OCI-LY1 (cell line): ENCODE measurements around the gene DEPDC5.

Experiments used
- H2AFZ ChIP-seq: fragments of 200-600 bp; sonication (generic), shearing (Covaris generic); 2 replicates; pipeline ENCODE4 v1.6.0; 2014; ENCODE audit warnings: antibody characterized with exemption, mild to moderate bottlenecking, low read length
- H3F3A ChIP-seq: fragments of 200-600 bp; sonication (generic), shearing (Covaris generic); 2 replicates; pipeline ENCODE4 v1.6.0; 2014; ENCODE audit warnings: mild to moderate bottlenecking, antibody characterized with exemption, low read length, moderate library complexity; ENCODE audit not compliant: insufficient read depth
- H3K27ac ChIP-seq: fragments of 200-600 bp; sonication (generic); 2 replicates; pipeline ENCODE4 v1.5.1; 2014; ENCODE audit warnings: low read length, mixed run types, mild to moderate bottlenecking, low read depth; ENCODE audit not compliant: poor library complexity, severe bottlenecking
- H3K27me3 ChIP-seq: fragments of 200-600 bp; sonication (generic); 2 replicates; pipeline ENCODE4 v1.6.0; 2014; ENCODE audit warnings: antibody characterized with exemption, mild to moderate bottlenecking, low read length, moderate library complexity; ENCODE audit not compliant: insufficient read depth
- H3K36me3 ChIP-seq: fragments of 200-600 bp; sonication (generic); 2 replicates; pipeline ENCODE4 v1.6.1; 2014; ENCODE audit warnings: mild to moderate bottlenecking, antibody characterized with exemption, low read length, moderate library complexity, mixed read lengths; ENCODE audit not compliant: insufficient read depth
- H3K4me1 ChIP-seq: fragments of 200-600 bp; sonication (generic); 2 replicates; pipeline ENCODE4 v1.5.1; 2014; ENCODE audit warnings: mild to moderate bottlenecking, low read length, moderate library complexity; ENCODE audit not compliant: insufficient read depth, severe bottlenecking
- H3K4me2 ChIP-seq: fragments of 200-600 bp; sonication (generic), shearing (Covaris generic); 2 replicates; pipeline ENCODE4 v1.6.1; 2014; ENCODE audit warnings: low read length
- H3K4me3 ChIP-seq: fragments of 200-600 bp; sonication (generic); 2 replicates; pipeline ENCODE4 v1.5.1; 2014; ENCODE audit warnings: low read length, low read depth, mild to moderate bottlenecking, mixed read lengths; ENCODE audit not compliant: poor library complexity, severe bottlenecking
- H3K79me2 ChIP-seq: fragments of 200-600 bp; shearing (Covaris generic); 2 replicates; pipeline ENCODE4 v1.6.1; 2016; ENCODE audit warnings: mixed run types, low read length, mixed read lengths; ENCODE audit not compliant: insufficient read depth
- H3K9ac ChIP-seq: fragments of 200-600 bp; sonication (generic), shearing (Covaris generic); 2 replicates; pipeline ENCODE4 v1.6.1; 2014; ENCODE audit warnings: mild to moderate bottlenecking, low read length, mixed read lengths
- H3K9me2 ChIP-seq: fragments of 200-600 bp; sonication (generic), shearing (Covaris generic); 2 replicates; pipeline ENCODE4 v1.6.1; 2014; ENCODE audit warnings: low read depth, mild to moderate bottlenecking, low read length, mixed read lengths
- H3K9me3 ChIP-seq: fragments of 200-600 bp; shearing (Covaris generic); 2 replicates; pipeline ENCODE4 v1.6.1; 2014; ENCODE audit warnings: low read length, mixed read lengths
- H4K20me1 ChIP-seq: fragments of 200-600 bp; sonication (generic), shearing (Covaris generic); 2 replicates; pipeline ENCODE4 v1.6.0; 2016; ENCODE audit warnings: mild to moderate bottlenecking, low read length; ENCODE audit not compliant: insufficient read depth
- CTCF ChIP-seq: fragments of 200-600 bp; sonication (generic), shearing (Covaris generic); IDR thresholded peaks from 2 replicates; pipeline ENCODE4 v1.5.1; 2017; ENCODE audit warnings: mild to moderate bottlenecking, antibody characterized with exemption, low read length, moderate library complexity, mixed read lengths
- EZH2 ChIP-seq: fragments of 200-600 bp; sonication (generic), shearing (Covaris generic); IDR thresholded peaks from 2 replicates; pipeline ENCODE4 v1.8.0; 2017; ENCODE audit warnings: borderline replicate concordance, mixed run types, mild to moderate bottlenecking, antibody characterized with exemption, low read length, moderate library complexity, mixed read lengths

DEPDC5 gene

GRCh38 chr22:31838917-31839316, 85.1 kb downstream of the DEPDC5 start:
- H3K4me3 ChIP-seq, result no peak overlapping the region
- TF ChIP-seq EZH2, result no peak
- TF ChIP-seq CTCF, result no peak
- H3K9me2 ChIP-seq, result no peaks in the 10 kb centered on the region
- H3K27ac ChIP-seq, result no peak overlapping the region
- no peaks in the 10 kb centered on the region for H4K20me1 ChIP-seq
- no peaks in the 10 kb centered on the region for H3F3A ChIP-seq
- H3K4me2 ChIP-seq, result no peak overlapping the region
- H3K36me3 ChIP-seq, result peaks cover 72% of the 10 kb centered on the region
- no peak overlapping the region for H3K9ac ChIP-seq
- H3K27me3 ChIP-seq, result no peaks in the 10 kb centered on the region
- no peaks in the 10 kb centered on the region for H3K4me1 ChIP-seq
- no peaks in the 10 kb centered on the region for H3K79me2 ChIP-seq
- no peaks in the 10 kb centered on the region for H3K9me3 ChIP-seq
- no peak overlapping the region for H2AFZ ChIP-seq

GRCh38 chr22:31839986-31840385, 86.2 kb downstream of the DEPDC5 start:
- no peak for TF ChIP-seq CTCF
- TF ChIP-seq EZH2, result no peak
- Histone ChIP-seq H3K27ac (no peak overlapping the region), H3K79me2 (no peaks in the 10 kb centered on the region), H3K9ac (no peak overlapping the region), H3K4me3 (no peak overlapping the region), H3K36me3 (peaks cover 76% of the 10 kb centered on the region), H2AFZ (no peak overlapping the region), H3K4me2 (no peak overlapping the region), H3K9me2 (no peaks in the 10 kb centered on the region), H3F3A (no peaks in the 10 kb centered on the region), H3K9me3 (no peaks in the 10 kb centered on the region), H3K4me1 (no peaks in the 10 kb centered on the region), H3K27me3 (no peaks in the 10 kb centered on the region), H4K20me1 (no peaks in the 10 kb centered on the region)

- TF ChIP-seq EZH2 (no peak), CTCF (no peak)
- Histone ChIP-seq H3K4me2 (no peak overlapping the region), H3K9me2 (no peaks in the 10 kb centered on the region)
Observed at GRCh38 chr22:31840585-31840984, 86.8 kb downstream of the DEPDC5 start.

More at GRCh38 chr22:31840585-31840984, 86.8 kb downstream of the DEPDC5 start:
- H3K27me3 ChIP-seq, result no peaks in the 10 kb centered on the region
- peaks cover 81% of the 10 kb centered on the region for H3K36me3 ChIP-seq
- no peak overlapping the region for H2AFZ ChIP-seq
- H3K27ac ChIP-seq, result no peak overlapping the region
- H4K20me1 ChIP-seq, result no peaks in the 10 kb centered on the region
- H3K4me1 ChIP-seq, result no peaks in the 10 kb centered on the region
- no peak overlapping the region for H3K9ac ChIP-seq
- H3K4me3 ChIP-seq, result no peak overlapping the region
- H3K79me2 ChIP-seq, result no peaks in the 10 kb centered on the region
- H3K9me3 ChIP-seq, result no peaks in the 10 kb centered on the region
- H3F3A ChIP-seq, result no peaks in the 10 kb centered on the region
